IMR-90 (cell line): ENCODE data around the gene LRRC56. TPM values are rescaled to one million over a fixed set of nuclear protein-coding genes. Genes with fewer than 3 reads are reported as not detected.

Source experiments
- ATAC-seq: fragments of 200-7000 bp; cut with Tn5 transposase; 2 replicates; pipeline ENCODE4 v1.9.1; 2020; ENCODE audit warnings: low read depth, mild to moderate bottlenecking, moderate library complexity
- BruUV-seq: library from RNA; stranded (reverse); fragments of 400-500 nt; replicated peaks from 2 replicates; lab custom pipeline; 2021; lab: Mats Ljungman, UMichigan
- CTCF ChIA-PET: fragments of 300-600 bp; formaldehyde crosslinking; extraction: SDS; loops from one replicate; lab custom pipeline; 2021; ENCODE audit warnings: antibody characterized with exemption; lab: Yijun Ruan, JAX
- POLR2A ChIA-PET: fragments of 300-600 bp; sonication (Branson Sonifier 250); formaldehyde crosslinking; loops from one replicate; lab custom pipeline; 2022; ENCODE audit warnings: antibody characterized with exemption; ENCODE audit not compliant: unreplicated experiment; lab: Charles Lee
- DNase-seq: peaks from one replicate; pipeline ENCODE4 v3.0.0; 2013
- H2AFZ ChIP-seq: replicated peaks from 2 replicates; pipeline ENCODE3; 2013; ENCODE audit warnings: low read length, mild to moderate bottlenecking; ENCODE audit not compliant: poor library complexity
- H2AK5ac ChIP-seq: 2 replicates; pipeline ENCODE4 v1.6.1; 2013; ENCODE audit warnings: low read depth, low read length, inconsistent platforms
- H2AK9ac ChIP-seq: replicated peaks from 2 replicates; pipeline ENCODE3; 2013; ENCODE audit warnings: mild to moderate bottlenecking, low read depth, low read length, moderate library complexity; ENCODE audit not compliant: poor library complexity
- H2BK120ac ChIP-seq: 2 replicates; pipeline ENCODE4 v1.6.1; 2013; ENCODE audit warnings: low read depth, low read length, inconsistent platforms
- H2BK15ac ChIP-seq: 3 replicates; pipeline ENCODE4 v1.6.1; 2013; ENCODE audit warnings: low read depth, low read length, inconsistent platforms
- H2BK20ac ChIP-seq: 2 replicates; pipeline ENCODE4 v1.6.1; 2013; ENCODE audit warnings: low read depth, mild to moderate bottlenecking, inconsistent platforms, low read length, moderate library complexity
- H2BK5ac ChIP-seq: 2 replicates; pipeline ENCODE4 v1.6.1; 2013; ENCODE audit warnings: mild to moderate bottlenecking, low read depth, low read length, inconsistent platforms; ENCODE audit not compliant: poor library complexity, severe bottlenecking
- H3K14ac ChIP-seq: replicated peaks from 2 replicates; pipeline ENCODE4 v1.6.1; 2013; ENCODE audit warnings: low read depth, low read length, inconsistent platforms
- H3K18ac ChIP-seq: 2 replicates; pipeline ENCODE4 v1.6.1; 2013; ENCODE audit warnings: low read depth, low read length, control low read depth
- H3K23ac ChIP-seq: 2 replicates; pipeline ENCODE4 v1.6.1; 2013; ENCODE audit warnings: low read depth, low read length, inconsistent platforms
- H3K27ac ChIP-seq: 2 replicates; pipeline ENCODE4 v1.5.1; 2013; ENCODE audit warnings: mild to moderate bottlenecking, control low read depth, low read length; ENCODE audit not compliant: insufficient read depth
- H3K27me3 ChIP-seq: 2 replicates; pipeline ENCODE4 v1.6.1; 2013; ENCODE audit warnings: low read length; ENCODE audit not compliant: control insufficient read depth, insufficient read depth
- H3K36me3 ChIP-seq: 2 replicates; pipeline ENCODE4 v1.6.1; 2013; ENCODE audit warnings: low read length, mixed read lengths; ENCODE audit not compliant: control insufficient read depth, insufficient read depth
- H3K4ac ChIP-seq: 2 replicates; pipeline ENCODE4 v1.6.1; 2013; ENCODE audit warnings: low read depth, low read length, inconsistent platforms
- H3K4me1 ChIP-seq: 2 replicates; pipeline ENCODE4 v1.6.1; 2013; ENCODE audit warnings: low read length, mixed read lengths; ENCODE audit not compliant: control insufficient read depth, insufficient read depth
- H3K4me2 ChIP-seq: 2 replicates; pipeline ENCODE4 v1.6.1; 2013; ENCODE audit warnings: low read depth, mild to moderate bottlenecking, control low read depth, low read length, moderate library complexity
- H3K4me3 ChIP-seq: 2 replicates; pipeline ENCODE4 v1.5.1; 2013; ENCODE audit warnings: low read depth, mild to moderate bottlenecking, control low read depth, low read length, moderate library complexity; ENCODE audit not compliant: insufficient read depth
- H3K56ac ChIP-seq: 2 replicates; pipeline ENCODE4 v1.6.1; 2013; ENCODE audit warnings: low read length, inconsistent platforms; ENCODE audit not compliant: insufficient read depth; ENCODE audit errors: extremely low read depth
- H3K79me1 ChIP-seq, 2 experiments: 2 replicates each; pipeline ENCODE4 v1.6.1; 2013; ENCODE audit warnings: low read length in 2 of 2, inconsistent platforms in 1 of 2, low read depth in 1 of 2
- H3K9ac ChIP-seq: 2 replicates; pipeline ENCODE4 v1.6.1; 2013; ENCODE audit warnings: low read depth, low read length, control low read depth
- H3K9me1 ChIP-seq: 2 replicates; pipeline ENCODE4 v1.6.1; 2013; ENCODE audit warnings: low read length, inconsistent platforms; ENCODE audit not compliant: insufficient read depth
- H3K9me3 ChIP-seq: 2 replicates; pipeline ENCODE4 v1.6.1; 2013; ENCODE audit warnings: low read length; ENCODE audit not compliant: control insufficient read depth, insufficient read depth
- H4K20me1 ChIP-seq: 2 replicates; pipeline ENCODE4 v1.6.1; 2013; ENCODE audit warnings: low read length, inconsistent platforms; ENCODE audit not compliant: insufficient read depth
- H4K5ac ChIP-seq: 2 replicates; pipeline ENCODE4 v1.6.1; 2013; ENCODE audit warnings: mild to moderate bottlenecking, low read depth, low read length, control low read depth
- H4K8ac ChIP-seq, 2 experiments: 2 replicates each; pipeline ENCODE4 v1.6.1; 2013; ENCODE audit warnings: low read depth in 2 of 2, low read length in 2 of 2, control low read depth in 1 of 2, inconsistent platforms in 1 of 2
- H4K91ac ChIP-seq: 2 replicates; pipeline ENCODE4 v1.6.1; 2013; ENCODE audit warnings: low read depth, low read length, inconsistent platforms; ENCODE audit not compliant: insufficient read depth
- MAZ ChIP-seq: IDR thresholded peaks from 2 replicates; pipeline ENCODE4 v1.6.1; 2012; ENCODE audit warnings: low read depth, mild to moderate bottlenecking, low read length, improper control_type of control experiment, moderate library complexity, borderline replicate concordance
- RFX5 ChIP-seq: IDR thresholded peaks from 2 replicates; pipeline ENCODE4 v1.8.0; 2012; ENCODE audit warnings: low read depth, mild to moderate bottlenecking, low read length, moderate library complexity
- WGBS, 2 experiments: methylation state at CpG; one replicate each; pipeline versions ENCODE4 v1.1.5 to v1.1.7; 2013; ENCODE audit warnings: missing lambda C conversion rate in 2 of 2; ENCODE audit not compliant: insufficient read length in 1 of 2; ENCODE audit errors: extremely low coverage in 2 of 2; 5-methylcytosine and 5-hydroxymethylcytosine counted together
- dilution Hi-C: fragments of 300-500 bp; cut with HindIII; formaldehyde crosslinking; loops from one replicate; pipeline ENCODE4 v1.14.3; 2018; ENCODE audit warnings: low sequenced_read_pairs; ENCODE audit not compliant: unreplicated experiment
- in situ Hi-C: fragments of 300-500 bp; cut with MboI; formaldehyde crosslinking; loops from 3 replicates; pipeline ENCODE4 v1.14.3; 2019; ENCODE audit warnings: low sequenced_read_pairs, inconsistent platforms, mixed read lengths
- intact Hi-C: fragments of 100-400 bp; cut with micrococcal nuclease; formaldehyde crosslinking; loops from 2 replicates; pipeline ENCODE4 v1.10.0; 2022
- polyA plus RNA-seq, 3 experiments: library from polyadenylated mRNA; depleted of rRNA; stranded (reverse); fragments of >200 nt; gene quantifications; 2 replicates each; pipeline ENCODE4 v1.2.3, GENCODE V29; 2012; ENCODE audit warnings: low replicate concordance in 1 of 3
- total RNA-seq: library from RNA; depleted of rRNA; stranded (reverse); fragments of >200 nt; gene quantifications from 2 replicates; pipeline ENCODE4 v1.2.3, GENCODE V29; 2012

Gene LRRC56
- total and polyA plus RNA-seq, 2 of the 4 experiments (the other 2 are of a cell fraction), result 0.36 to 1.3 TPM

- whole genome bisulfite sequencing, 2 experiments, result 6% methylated on average over 39 of the region's 66 CpGs; no CpG with 5 or more reads in 1 of the 2 experiments
- dilution Hi-C loops (no loop called here), intact Hi-C loops (no loop called here), in situ Hi-C loops (no loop called here)
- H3K4me2 ChIP-seq, result peak overlapping the region; percentile 91
- DNase-seq (no peak), ATAC-seq (peak; percentile 5)
- H4K91ac ChIP-seq, result no peak overlapping the region; the same call in 1 of the 2 replicates
- H3K79me1 ChIP-seq, result peaks cover 3 to 26% of the 10 kb centered on the region in 2 experiments; a peak in 3 of 4 replicates
- H4K8ac ChIP-seq, result peak overlapping the region in 1 of 2 experiments; percentile 63; a peak in 1 of 4 replicates
- H4K20me1 ChIP-seq, result peaks cover 17% of the 10 kb centered on the region
- H3K27me3 ChIP-seq, result no peaks in the 10 kb centered on the region
- no peak overlapping the region for H2BK15ac ChIP-seq
- peak; percentile 7; the same call in 1 of the 2 replicates for TF ChIP-seq MAZ
- TF ChIP-seq RFX5, result no peak
- H3K27ac ChIP-seq, result peak overlapping the region; percentile 38; the same call in 1 of the 2 replicates
- no peak overlapping the region for H3K18ac ChIP-seq
- H4K5ac ChIP-seq, result no peak overlapping the region
- no TSS peak for BruUV-seq
- H2AFZ ChIP-seq, result peak overlapping the region; percentile 71
- peak overlapping the region; percentile 36 for H3K4ac ChIP-seq
- peak overlapping the region; percentile 95 for H3K4me3 ChIP-seq
- peaks cover 23% of the 10 kb centered on the region; the same call in 1 of the 2 replicates for H3K36me3 ChIP-seq
- peak overlapping the region; percentile 58; the same call in 1 of the 2 replicates for H2AK5ac ChIP-seq
- H3K9me1 ChIP-seq, result peaks cover 3% of the 10 kb centered on the region; the same call in 1 of the 2 replicates
- ChIA-PET POLR2A (no interaction called here), CTCF (no interaction called here)
- peak overlapping the region; percentile 98 for H2AK9ac ChIP-seq
- peaks cover 16% of the 10 kb centered on the region for H3K4me1 ChIP-seq
- 0 out of 2 replicates have a peak overlapping the region, but pooled peaks have one; percentile 51 for H3K56ac ChIP-seq
- peak overlapping the region; percentile 70 for H3K9ac ChIP-seq
- no peak overlapping the region for H2BK20ac ChIP-seq
- no peaks in the 10 kb centered on the region for H3K9me3 ChIP-seq
- peak overlapping the region; percentile 79; the same call in 1 of the 2 replicates for H3K14ac ChIP-seq
- H3K23ac ChIP-seq, result peak overlapping the region; percentile 22
- H2BK120ac ChIP-seq, result no peak overlapping the region
- H2BK5ac ChIP-seq, result peak overlapping the region; percentile 35
Observed at GRCh38 chr11:534396-535209, 2.7 kb upstream of the LRRC56 start.
